Endothelial cell of umbilical vein (primary cell): Measurements from ENCODE around the gene ATP4A. TPM values are rescaled to one million over a fixed set of nuclear protein-coding genes. Genes with fewer than 3 reads are reported as not detected.

ENCODE experiments used
- BruUV-seq: library from RNA; stranded (reverse); fragments of 400-500 nt; replicated peaks from 2 replicates; lab custom pipeline; 2021; lab: Mats Ljungman, UMichigan
- CTCF ChIA-PET: fragments of 300-600, 350-600 bp; sonication (Branson Sonifier 250); formaldehyde crosslinking; loops from one replicate; lab custom pipeline; 2021; ENCODE audit warnings: antibody characterized with exemption, inconsistent platforms; lab: Charles Lee
- POLR2A ChIA-PET: fragments of 300-600, 350-600 bp; sonication (Branson Sonifier 250); formaldehyde crosslinking; loops from one replicate; lab custom pipeline; 2021; ENCODE audit warnings: antibody characterized with exemption, inconsistent platforms; lab: Charles Lee
- DNase-seq: peaks from one replicate; pipeline ENCODE4 v3.0.0-alpha.2; 2011; ENCODE audit warnings: low read depth, low spot score
- FAIRE-seq: peaks from 2 replicates; lab custom pipeline; 2011; peaks lifted over from hg19 to GRCh38; lab: Jason Lieb, UNC
- H2AFZ ChIP-seq: 2 replicates; pipeline ENCODE4 v1.6.0; 2012; ENCODE audit warnings: low read depth, low read length, control low read depth, inconsistent platforms
- H3K27ac ChIP-seq: 2 replicates; pipeline ENCODE4 v1.5.1; 2011; ENCODE audit warnings: low read depth, mild to moderate bottlenecking, control low read depth, low read length, moderate library complexity; ENCODE audit not compliant: insufficient read depth
- H3K27me3 ChIP-seq, 2 experiments: 2 replicates each; pipeline versions ENCODE4 v1.6.0 to v1.6.1; 2011; ENCODE audit warnings: low read length in 2 of 2, mixed read lengths in 1 of 2; ENCODE audit not compliant: control insufficient read depth in 2 of 2, insufficient read depth in 2 of 2
- H3K36me3 ChIP-seq, 2 experiments: 2 replicates in 1 of 2; 3 replicates in 1 of 2; pipeline ENCODE4 v1.5.1; 2011; ENCODE audit warnings: low read length in 2 of 2, mild to moderate bottlenecking in 1 of 2, moderate library complexity in 1 of 2; ENCODE audit not compliant: control insufficient read depth in 2 of 2, insufficient read depth in 2 of 2; ENCODE audit errors: extremely low read depth in 1 of 2
- H3K4me1 ChIP-seq: 3 replicates; pipeline ENCODE4 v1.5.1; 2011; ENCODE audit warnings: mild to moderate bottlenecking, low read length; ENCODE audit not compliant: control insufficient read depth, insufficient read depth; ENCODE audit errors: extremely low read depth
- H3K4me2 ChIP-seq: 2 replicates; pipeline ENCODE4 v1.6.1; 2011; ENCODE audit warnings: low read length, control low read depth, mixed read lengths; ENCODE audit not compliant: insufficient read depth
- H3K4me3 ChIP-seq, 3 experiments: fragments of 200-600 bp in 1 of 3; sonication (generic), shearing (Covaris generic) in 1 of 3; replicated peaks in 1 of 3; 2 replicates each; pipeline ENCODE4 v1.5.1; 2011 to 2016; ENCODE audit warnings: control low read depth in 3 of 3, low read length in 3 of 3, mild to moderate bottlenecking in 2 of 3, inconsistent platforms in 1 of 3, low read depth in 1 of 3, moderate library complexity in 1 of 3; ENCODE audit not compliant: insufficient read depth in 1 of 3
- H3K79me2 ChIP-seq: 2 replicates; pipeline ENCODE4 v1.6.0; 2012; ENCODE audit warnings: low read length, inconsistent platforms; ENCODE audit not compliant: control insufficient read depth, insufficient read depth
- H3K9ac ChIP-seq: replicated peaks from 2 replicates; pipeline ENCODE3; 2011; ENCODE audit warnings: low read length, control low read depth; ENCODE audit not compliant: insufficient read depth; ENCODE audit errors: extremely low read depth
- H3K9me1 ChIP-seq: replicated peaks from 3 replicates; pipeline ENCODE4 v1.6.0; 2011; ENCODE audit warnings: mild to moderate bottlenecking, low read length; ENCODE audit not compliant: control insufficient read depth, insufficient read depth; ENCODE audit errors: extremely low read depth
- H3K9me3 ChIP-seq: replicated peaks from 2 replicates; pipeline ENCODE4 v1.5.1; 2012; ENCODE audit warnings: low read length, inconsistent platforms; ENCODE audit not compliant: control insufficient read depth, insufficient read depth
- H4K20me1 ChIP-seq: replicated peaks from 2 replicates; pipeline ENCODE3; 2011; ENCODE audit warnings: mild to moderate bottlenecking, low read length; ENCODE audit not compliant: control insufficient read depth, insufficient read depth; ENCODE audit errors: extremely low read depth
- EZH2 ChIP-seq: IDR thresholded peaks from 2 replicates; pipeline ENCODE4 v1.6.1; 2012; ENCODE audit warnings: borderline replicate concordance, low read depth, mild to moderate bottlenecking, moderate library complexity, low read length, inconsistent platforms; ENCODE audit not compliant: severe bottlenecking
- JUN ChIP-seq: IDR thresholded peaks from 2 replicates; pipeline ENCODE4 v1.6.1; 2011; ENCODE audit warnings: borderline replicate concordance, low read depth; ENCODE audit not compliant: insufficient read length, insufficient read depth
- MYC ChIP-seq: IDR thresholded peaks from one replicate; pipeline ENCODE4 v1.6.1; 2011; ENCODE audit warnings: mild to moderate bottlenecking, low read depth, low read length
- POLR2AphosphoS5 ChIP-seq: IDR thresholded peaks from 2 replicates; pipeline ENCODE4 v1.6.1; 2012; ENCODE audit warnings: low read depth, mild to moderate bottlenecking, control low read depth, low read length, moderate library complexity; ENCODE audit not compliant: insufficient read depth
- dilution Hi-C: fragments of 300-500 bp; cut with MboI; formaldehyde crosslinking; loops from one replicate; pipeline ENCODE4 v1.15.0; 2019; ENCODE audit warnings: low sequenced_read_pairs; ENCODE audit not compliant: extremely low pct_ligation_motif_present
- intact Hi-C: fragments of 100-400 bp; cut with micrococcal nuclease; formaldehyde crosslinking; loops from one replicate; pipeline ENCODE4 v1.10.0; 2022
- polyA plus RNA-seq, 4 experiments: library from polyadenylated mRNA; depleted of rRNA in 3 of 4; stranded (reverse) in 3 of 4; unstranded in 1 of 4; fragments of >200 nt; gene quantifications; 2 replicates each; pipeline versions ENCODE4 v1.2.1 to v1.2.3, GENCODE V29; 2011 to 2012; ENCODE audit warnings: missing spikeins in 1 of 4
- total RNA-seq: library from RNA; stranded (reverse); gene quantifications from 2 replicates; pipeline ENCODE4 v1.2.3, GENCODE V29; 2021
- TF ChIP-seq, protein P1 (sequence below), 2 donors: IDR thresholded peaks; 1 replicate in 1 of 2; 2 replicates in 1 of 2; pipeline ENCODE4 v1.5.1; 2011; ENCODE audit warnings: low read length in 2 of 2, mild to moderate bottlenecking in 2 of 2, moderate library complexity in 2 of 2, control low read depth in 1 of 2, inconsistent platforms in 1 of 2, low read depth in 1 of 2; ENCODE audit not compliant: insufficient read depth in 1 of 2; ENCODE audit errors: extremely low read depth in 1 of 2
- TF ChIP-seq, protein P2 (sequence below): IDR thresholded peaks from 2 replicates; pipeline ENCODE4 v1.6.1; 2011; ENCODE audit not compliant: insufficient read depth, insufficient read length

ATP4A gene
- total and polyA plus RNA-seq, 2 donors (not counting 3 experiments of a cell fraction or from before 2014, with no cell fraction given) = not detected

DNA sequence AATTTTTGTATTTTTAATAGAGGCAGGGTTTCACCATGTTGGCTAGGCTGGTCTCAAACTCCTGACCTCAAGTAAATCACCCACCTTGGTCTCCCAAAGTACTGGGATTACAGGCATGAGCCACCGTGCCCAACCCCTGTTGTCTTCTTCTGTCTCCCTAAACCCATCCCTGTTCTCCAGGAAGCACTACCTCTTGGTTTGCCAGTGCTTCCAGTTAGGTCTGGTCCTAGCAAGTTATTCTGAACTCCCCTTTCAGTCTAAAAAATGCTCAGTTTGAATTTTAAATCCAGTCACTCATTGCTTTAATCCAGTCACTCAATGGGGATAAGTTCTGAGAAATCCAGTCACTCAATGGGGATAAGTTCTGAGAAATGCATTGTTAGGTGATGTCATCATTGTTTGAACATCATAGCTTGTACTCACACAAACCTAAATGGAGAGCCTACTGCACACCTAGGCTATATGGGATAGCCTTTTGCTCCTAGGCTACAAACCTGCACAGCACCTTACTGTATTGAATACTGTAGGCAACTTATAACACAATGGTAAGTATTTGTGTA, 8.0 kb upstream of the ATP4A start:
- ChIA-PET POLR2A (no interaction called here), CTCF (interaction anchor here (0.6 kb wide), 1 partner anchor 15 kb away, joined by 3 read pairs; no protein-coding TSS in a partner anchor)
- BruUV-seq = no TSS peak
- dilution Hi-C loops = no loop called here
- no peak overlapping the region for H3K9ac ChIP-seq
- H3K4me1 ChIP-seq = no peaks in the 10 kb centered on the region
- H3K27me3 ChIP-seq = no peaks in the 10 kb centered on the region
- H2AFZ ChIP-seq = no peak overlapping the region
- no peaks in the 10 kb centered on the region for H3K36me3 ChIP-seq
- no peak overlapping the region for H3K4me3 ChIP-seq
- H4K20me1 ChIP-seq = no peaks in the 10 kb centered on the region
- H3K9me3 ChIP-seq = no peaks in the 10 kb centered on the region
- no peak overlapping the region for H3K27ac ChIP-seq
- no peak for TF ChIP-seq EZH2
- TF ChIP-seq, protein P1, sequence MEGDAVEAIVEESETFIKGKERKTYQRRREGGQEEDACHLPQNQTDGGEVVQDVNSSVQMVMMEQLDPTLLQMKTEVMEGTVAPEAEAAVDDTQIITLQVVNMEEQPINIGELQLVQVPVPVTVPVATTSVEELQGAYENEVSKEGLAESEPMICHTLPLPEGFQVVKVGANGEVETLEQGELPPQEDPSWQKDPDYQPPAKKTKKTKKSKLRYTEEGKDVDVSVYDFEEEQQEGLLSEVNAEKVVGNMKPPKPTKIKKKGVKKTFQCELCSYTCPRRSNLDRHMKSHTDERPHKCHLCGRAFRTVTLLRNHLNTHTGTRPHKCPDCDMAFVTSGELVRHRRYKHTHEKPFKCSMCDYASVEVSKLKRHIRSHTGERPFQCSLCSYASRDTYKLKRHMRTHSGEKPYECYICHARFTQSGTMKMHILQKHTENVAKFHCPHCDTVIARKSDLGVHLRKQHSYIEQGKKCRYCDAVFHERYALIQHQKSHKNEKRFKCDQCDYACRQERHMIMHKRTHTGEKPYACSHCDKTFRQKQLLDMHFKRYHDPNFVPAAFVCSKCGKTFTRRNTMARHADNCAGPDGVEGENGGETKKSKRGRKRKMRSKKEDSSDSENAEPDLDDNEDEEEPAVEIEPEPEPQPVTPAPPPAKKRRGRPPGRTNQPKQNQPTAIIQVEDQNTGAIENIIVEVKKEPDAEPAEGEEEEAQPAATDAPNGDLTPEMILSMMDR (IDR thresholded peaks at IDR 0.05; ENCODE audit: extremely low read depth in 1 of 2, insufficient read depth in 1 of 2, low read depth in 1 of 2, low read length in 2 of 2) = no peak
- TF ChIP-seq MYC = no peak
- TF ChIP-seq, protein P2, sequence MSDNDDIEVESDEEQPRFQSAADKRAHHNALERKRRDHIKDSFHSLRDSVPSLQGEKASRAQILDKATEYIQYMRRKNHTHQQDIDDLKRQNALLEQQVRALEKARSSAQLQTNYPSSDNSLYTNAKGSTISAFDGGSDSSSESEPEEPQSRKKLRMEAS = no peak
- TF ChIP-seq JUN = no peak
- no peak for TF ChIP-seq POLR2AphosphoS5
- no peak overlapping the region for H3K4me2 ChIP-seq
- FAIRE-seq = no peak
- intact Hi-C loops = no loop called here
- no peak for DNase-seq
- no peaks in the 10 kb centered on the region for H3K9me1 ChIP-seq
- H3K79me2 ChIP-seq = no peaks in the 10 kb centered on the region
